GM18909 (cell line): Measurements from ENCODE around the gene MACROD2.
A peak's percentile ranks its signal among the peaks of the same experiment; 100 is the strongest.

Experiments
- ATAC-seq: cut with Tn5 transposase; IDR thresholded peaks from one replicate; pipeline ENCODE4 v1.9.1; 2021; ENCODE audit warnings: mild to moderate bottlenecking; ENCODE audit not compliant: unreplicated experiment, poor library complexity

Gene MACROD2

GRCh38 chr20:16054985-16055384 lies 2059.7 kb downstream of the MACROD2 start:
- no peak for ATAC-seq

GRCh38 chr20:16057651-16058050 lies 2062.3 kb downstream of the MACROD2 start:
- no peak for ATAC-seq

- no peak for ATAC-seq
Measured at GRCh38 chr20:16058268-16058667, 2063.0 kb downstream of the MACROD2 start.

- no peak for ATAC-seq
Measured at GRCh38 chr20:16059841-16060240, 2064.5 kb downstream of the MACROD2 start.

GRCh38 chr20:16061351-16061750 lies 2066.0 kb downstream of the MACROD2 start:
- ATAC-seq = no peak

GRCh38 chr20:16062661-16063581 lies 2067.6 kb downstream of the MACROD2 start:
- no peak for ATAC-seq

GRCh38 chr20:16063881-16064280 lies 2068.6 kb downstream of the MACROD2 start:
- ATAC-seq = no peak

- no peak for ATAC-seq
Measured at GRCh38 chr20:16064989-16065707, 2069.8 kb downstream of the MACROD2 start.

GRCh38 chr20:16066571-16066970 lies 2071.3 kb downstream of the MACROD2 start:
- ATAC-seq = no peak

- peak; percentile 95 for ATAC-seq
Measured at GRCh38 chr20:16069389-16070010, 2074.2 kb downstream of the MACROD2 start.

- no peak for ATAC-seq
Measured at GRCh38 chr20:16072220-16072619, 2076.9 kb downstream of the MACROD2 start.

GRCh38 chr20:16078172-16078898 lies 2083.0 kb downstream of the MACROD2 start:
- no peak for ATAC-seq

- no peak for ATAC-seq
Measured at GRCh38 chr20:16081421-16081820, 2086.1 kb downstream of the MACROD2 start.

GRCh38 chr20:16082051-16082550 lies 2086.8 kb downstream of the MACROD2 start:
- no peak for ATAC-seq

- no peak for ATAC-seq
Measured at GRCh38 chr20:16083639-16084280, 2088.4 kb downstream of the MACROD2 start.

- no peak for ATAC-seq
Measured at GRCh38 chr20:16095226-16095625, 2099.9 kb downstream of the MACROD2 start.

GRCh38 chr20:16096756-16097326 lies 2101.5 kb downstream of the MACROD2 start:
- no peak for ATAC-seq

- no peak for ATAC-seq
Measured at GRCh38 chr20:16097788-16098187, 2102.5 kb downstream of the MACROD2 start.

- ATAC-seq = no peak
Measured at GRCh38 chr20:16098890-16099639, 2103.7 kb downstream of the MACROD2 start.
